Measurements from ENCODE around the gene ZNF343.

ZNF343 gene

DNA sequence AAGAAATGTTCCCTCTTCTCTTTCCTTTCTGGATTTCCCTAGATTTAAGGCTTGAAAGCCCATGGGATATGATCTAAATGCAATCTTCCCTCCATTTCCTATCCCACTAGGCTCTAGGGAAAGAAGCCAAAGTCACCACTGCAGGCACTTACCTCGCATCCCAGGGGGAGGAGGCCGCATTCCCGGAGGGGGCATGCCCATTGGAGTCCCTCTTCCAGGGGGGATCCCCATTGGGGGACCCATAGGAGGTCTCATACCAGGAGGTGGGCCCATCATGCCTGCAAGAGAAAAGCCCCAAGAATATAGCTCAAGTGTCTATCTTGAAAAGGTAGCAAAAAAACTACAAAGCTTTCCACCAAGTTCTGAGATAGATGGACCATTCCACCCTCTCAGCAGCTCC lies 46.2 kb downstream of the ZNF343 start:
- Histone ChIP-seq H3K27me3 (ENCODE audit: control insufficient read depth, low read length) (no peaks in the 10 kb centered on the region), H3K4me2 (ENCODE audit: low read length) (no peak overlapping the region), H4K20me1 (ENCODE audit: control insufficient read depth, insufficient read depth, low read depth, low read length) (peaks cover 37% of the 10 kb centered on the region), H3K4me1 (ENCODE audit: control insufficient read depth, low read length) (peaks cover 10% of the 10 kb centered on the region), H3F3A (ENCODE audit: control insufficient read depth, insufficient read depth) (peaks cover 86% of the 10 kb centered on the region), H3K27ac (ENCODE audit: low read depth, low read length) (no peak overlapping the region), H3K4me3 (ENCODE audit: low read length) (no peak overlapping the region), H3K36me3 (ENCODE audit: control insufficient read depth, low read length) (peaks cover 93% of the 10 kb centered on the region), H3K9me2 (replicated peaks; ENCODE audit: control insufficient read depth, low read length) (no peaks in the 10 kb centered on the region), H3K79me2 (ENCODE audit: control insufficient read depth, low read length) (peaks cover 25% of the 10 kb centered on the region), H3K9me3 (ENCODE audit: control insufficient read depth, insufficient read depth, low read length) (no peaks in the 10 kb centered on the region)
- TF ChIP-seq EZH2phosphoT487 (IDR thresholded peaks at IDR 0.05; ENCODE audit: borderline replicate concordance, low read length) = no peak
- TF ChIP-seq, protein P1, sequence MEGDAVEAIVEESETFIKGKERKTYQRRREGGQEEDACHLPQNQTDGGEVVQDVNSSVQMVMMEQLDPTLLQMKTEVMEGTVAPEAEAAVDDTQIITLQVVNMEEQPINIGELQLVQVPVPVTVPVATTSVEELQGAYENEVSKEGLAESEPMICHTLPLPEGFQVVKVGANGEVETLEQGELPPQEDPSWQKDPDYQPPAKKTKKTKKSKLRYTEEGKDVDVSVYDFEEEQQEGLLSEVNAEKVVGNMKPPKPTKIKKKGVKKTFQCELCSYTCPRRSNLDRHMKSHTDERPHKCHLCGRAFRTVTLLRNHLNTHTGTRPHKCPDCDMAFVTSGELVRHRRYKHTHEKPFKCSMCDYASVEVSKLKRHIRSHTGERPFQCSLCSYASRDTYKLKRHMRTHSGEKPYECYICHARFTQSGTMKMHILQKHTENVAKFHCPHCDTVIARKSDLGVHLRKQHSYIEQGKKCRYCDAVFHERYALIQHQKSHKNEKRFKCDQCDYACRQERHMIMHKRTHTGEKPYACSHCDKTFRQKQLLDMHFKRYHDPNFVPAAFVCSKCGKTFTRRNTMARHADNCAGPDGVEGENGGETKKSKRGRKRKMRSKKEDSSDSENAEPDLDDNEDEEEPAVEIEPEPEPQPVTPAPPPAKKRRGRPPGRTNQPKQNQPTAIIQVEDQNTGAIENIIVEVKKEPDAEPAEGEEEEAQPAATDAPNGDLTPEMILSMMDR (IDR thresholded peaks at IDR 0.05; ENCODE audit: low read depth, low read length, poor library complexity, severe bottlenecking) = no peak

GRCh38 chr20:2460752-2461424 lies 47.8 kb downstream of the ZNF343 start:
- no peak overlapping the region for H3K4me3 ChIP-seq (ENCODE audit: low read length)
- peaks cover 77% of the 10 kb centered on the region for H3K36me3 ChIP-seq (ENCODE audit: control insufficient read depth, low read length)
- no peak overlapping the region for H3K4me2 ChIP-seq (ENCODE audit: low read length)
- no peaks in the 10 kb centered on the region for H3K9me2 ChIP-seq (replicated peaks; ENCODE audit: control insufficient read depth, low read length)
- no peaks in the 10 kb centered on the region for H3K9me3 ChIP-seq (ENCODE audit: control insufficient read depth, insufficient read depth, low read length)
- H3K79me2 ChIP-seq (ENCODE audit: control insufficient read depth, low read length) = peaks cover 9% of the 10 kb centered on the region
- TF ChIP-seq EZH2phosphoT487 (IDR thresholded peaks at IDR 0.05; ENCODE audit: borderline replicate concordance, low read length) = no peak
- TF ChIP-seq, protein P1 (IDR thresholded peaks at IDR 0.05; ENCODE audit: low read depth, low read length, poor library complexity, severe bottlenecking) = no peak
- H3K4me1 ChIP-seq (ENCODE audit: control insufficient read depth, low read length) = 0 out of 2 replicates have a peak, but pooled peaks cover 4% of the 10 kb centered on the region
- peaks cover 28% of the 10 kb centered on the region; the same call in 1 of the 2 replicates for H4K20me1 ChIP-seq (ENCODE audit: control insufficient read depth, insufficient read depth, low read depth, low read length)
- peaks cover 89% of the 10 kb centered on the region for H3F3A ChIP-seq (ENCODE audit: control insufficient read depth, insufficient read depth)
- H3K27ac ChIP-seq (ENCODE audit: low read depth, low read length) = no peak overlapping the region
- no peaks in the 10 kb centered on the region for H3K27me3 ChIP-seq (ENCODE audit: control insufficient read depth, low read length)

DNA sequence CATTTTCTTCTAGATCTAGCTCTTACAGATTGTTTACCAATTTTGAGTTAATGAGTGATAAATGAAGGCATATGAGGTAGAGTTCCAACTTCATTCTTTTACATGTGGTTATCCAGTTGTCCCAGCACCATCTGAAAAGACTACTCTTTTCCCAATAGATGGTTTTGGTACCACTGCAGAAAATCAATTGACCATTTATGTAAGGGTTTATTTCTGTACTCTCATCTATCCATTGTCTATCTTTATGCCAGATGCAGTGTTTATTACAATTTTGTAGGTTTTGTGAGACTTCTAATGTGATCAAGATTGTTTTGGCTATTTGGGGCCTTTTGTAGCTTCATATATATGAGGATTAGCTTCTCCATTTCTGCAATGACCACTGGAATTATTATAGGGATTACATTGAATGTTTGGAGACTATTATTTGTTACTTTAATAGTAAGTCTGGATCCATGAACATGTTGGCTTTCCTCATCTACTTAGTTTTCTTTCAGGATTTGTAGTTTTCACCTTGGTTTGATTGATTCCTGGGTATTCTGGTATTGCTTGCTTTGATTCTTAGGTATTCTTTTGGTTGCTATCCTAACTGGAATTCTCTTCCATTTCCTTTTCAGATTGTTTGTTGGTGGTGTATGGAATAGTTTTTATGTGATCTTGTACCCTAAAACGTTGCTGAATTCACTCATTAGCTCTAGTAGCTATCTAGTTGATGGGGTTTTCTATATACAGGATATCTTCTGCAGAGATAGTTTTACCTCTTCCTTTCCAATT lies 48.5 kb downstream of the ZNF343 start:
- Histone ChIP-seq H3K27ac (ENCODE audit: low read depth, low read length) (no peak overlapping the region), H3F3A (ENCODE audit: control insufficient read depth, insufficient read depth) (peaks cover 89% of the 10 kb centered on the region), H3K79me2 (ENCODE audit: control insufficient read depth, low read length) (peaks cover 4% of the 10 kb centered on the region; the same call in 1 of the 2 replicates), H3K4me2 (ENCODE audit: low read length) (no peak overlapping the region), H3K4me3 (ENCODE audit: low read length) (no peak overlapping the region), H4K20me1 (ENCODE audit: control insufficient read depth, insufficient read depth, low read depth, low read length) (peaks cover 28% of the 10 kb centered on the region; the same call in 1 of the 2 replicates), H3K9me3 (ENCODE audit: control insufficient read depth, insufficient read depth, low read length) (no peaks in the 10 kb centered on the region), H3K4me1 (ENCODE audit: control insufficient read depth, low read length) (0 out of 2 replicates have a peak, but pooled peaks cover 4% of the 10 kb centered on the region), H3K9me2 (replicated peaks; ENCODE audit: control insufficient read depth, low read length) (no peaks in the 10 kb centered on the region), H3K36me3 (ENCODE audit: control insufficient read depth, low read length) (peaks cover 70% of the 10 kb centered on the region), H3K27me3 (ENCODE audit: control insufficient read depth, low read length) (no peaks in the 10 kb centered on the region)
- TF ChIP-seq, protein P1 (IDR thresholded peaks at IDR 0.05; ENCODE audit: low read depth, low read length, poor library complexity, severe bottlenecking) = no peak
- no peak for TF ChIP-seq EZH2phosphoT487 (IDR thresholded peaks at IDR 0.05; ENCODE audit: borderline replicate concordance, low read length)

Measured in DOHH2 (cell line).